Esophagus muscularis mucosa (tissue), 4 donors: ENCODE results near the gene TPP2. TPM values are rescaled to one million over a fixed set of nuclear protein-coding genes. Genes with fewer than 3 reads are reported as not detected.

ENCODE experiments used
- DNase-seq: peaks from one replicate; pipeline ENCODE4 v3.0.0-alpha.2; 2017; ENCODE audit errors: extremely low spot score
- H3K27ac ChIP-seq, 4 donors: fragments of 200-600 bp; sonication (generic); replicated peaks in 1 of 4; 1 replicate in 3 of 4; 2 replicates in 1 of 4; pipeline ENCODE4 v1.5.1; 2016 to 2019; ENCODE audit warnings: mild to moderate bottlenecking in 1 of 4
- H3K27me3 ChIP-seq, 4 donors: fragments of 200-600 bp; sonication (generic); one replicate each; pipeline versions ENCODE4 v1.5.1 to v1.6.0; 2016 to 2019
- H3K36me3 ChIP-seq, 4 donors: fragments of 200-600 bp; sonication (generic); one replicate each; pipeline ENCODE4 v1.5.1; 2016 to 2019
- H3K4me1 ChIP-seq, 4 donors: fragments of 200-600 bp; sonication (generic); one replicate each; pipeline ENCODE4 v1.5.1; 2016 to 2019
- H3K4me3 ChIP-seq, 4 donors: fragments of 200-600 bp; sonication (generic); 1 replicate in 2 of 4; 2 replicates in 2 of 4; pipeline ENCODE4 v1.5.1; 2016 to 2019; ENCODE audit warnings: mild to moderate bottlenecking in 4 of 4, moderate library complexity in 1 of 4
- H3K9me3 ChIP-seq, 4 donors: fragments of 200-600 bp; sonication (generic); 1 replicate in 3 of 4; 2 replicates in 1 of 4; pipeline ENCODE4 v1.5.1; 2016 to 2019
- EP300 ChIP-seq: sonication (generic); formaldehyde crosslinking; IDR thresholded peaks from one replicate; pipeline ENCODE4 v1.6.1; 2017; ENCODE audit warnings: antibody characterized with exemption
- POLR2A ChIP-seq: fragments of 450-650 bp; IDR thresholded peaks from one replicate; pipeline ENCODE4 v1.6.1; 2017; ENCODE audit warnings: antibody characterized with exemption, moderate library complexity, mild to moderate bottlenecking, low read depth
- POLR2AphosphoS5 ChIP-seq, 2 donors: sonication (generic); formaldehyde crosslinking; IDR thresholded peaks; one replicate each; pipeline ENCODE4 v1.6.1; 2017; ENCODE audit warnings: antibody characterized with exemption in 2 of 2
- WGBS: methylation state at CpG from one replicate; pipeline ENCODE4 v1.1.5; 2018; 5-methylcytosine and 5-hydroxymethylcytosine counted together
- intact Hi-C: fragments of 100-400 bp; cut with DNase I; formaldehyde crosslinking; loops from one replicate; pipeline ENCODE4 v1.15.1; 2023
- total RNA-seq, 4 donors: library from RNA; depleted of rRNA; stranded (reverse); fragments of >200 nt; gene quantifications; one replicate each; pipeline versions ENCODE4 v1.1.0 to v1.2.1, GENCODE V29; 2016
- TF ChIP-seq, protein P1 (sequence below), 3 experiments: fragments of 200-600 bp in 2 of 3; fragments of 450-650 bp in 1 of 3; sonication (generic) in 2 of 3; IDR thresholded peaks; one replicate each; pipeline ENCODE4 v1.5.1; 2017 to 2019; ENCODE audit warnings: antibody characterized with exemption in 3 of 3, mild to moderate bottlenecking in 2 of 3, moderate library complexity in 1 of 3

The TPP2 gene
- total RNA-seq, 4 donors from 2014 or later, result 30.3 to 38.4 (median 32.1) TPM

DNA sequence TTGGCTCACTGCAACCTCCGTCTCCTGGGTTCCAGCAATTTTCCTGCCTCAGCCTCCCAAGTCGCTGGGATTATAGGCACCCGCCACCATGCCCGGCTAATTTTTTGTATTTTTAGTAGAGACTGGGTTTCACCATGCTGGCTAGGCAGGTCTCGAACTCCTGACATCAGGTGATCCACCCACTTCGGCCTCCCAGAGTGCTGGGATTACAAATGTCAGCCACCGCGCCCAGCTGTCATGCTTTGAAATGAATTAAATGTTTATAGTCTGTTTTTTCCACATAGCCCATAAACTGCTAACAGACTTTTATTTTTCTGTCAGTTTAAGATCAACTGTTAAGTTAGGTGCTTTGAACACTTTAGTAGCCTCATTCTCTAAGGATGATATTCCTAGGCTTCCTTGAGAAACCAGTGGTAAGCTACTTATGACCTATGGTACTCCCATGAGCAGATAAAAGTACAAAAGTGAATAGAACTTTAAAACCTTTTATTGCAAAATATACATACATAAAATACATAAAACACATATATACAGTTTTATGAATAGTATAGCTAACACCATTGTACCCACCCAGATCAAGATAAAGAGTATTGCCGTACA lies 13.6 kb downstream of the TPP2 start:
- 95% methylated on average over 9 of the region's 9 CpGs for WGBS
- intact Hi-C loops, result no loop called here
- peaks cover 7 to 62% (median 34%) of the 10 kb centered on the region in 4 donors for H3K36me3 ChIP-seq

DNA sequence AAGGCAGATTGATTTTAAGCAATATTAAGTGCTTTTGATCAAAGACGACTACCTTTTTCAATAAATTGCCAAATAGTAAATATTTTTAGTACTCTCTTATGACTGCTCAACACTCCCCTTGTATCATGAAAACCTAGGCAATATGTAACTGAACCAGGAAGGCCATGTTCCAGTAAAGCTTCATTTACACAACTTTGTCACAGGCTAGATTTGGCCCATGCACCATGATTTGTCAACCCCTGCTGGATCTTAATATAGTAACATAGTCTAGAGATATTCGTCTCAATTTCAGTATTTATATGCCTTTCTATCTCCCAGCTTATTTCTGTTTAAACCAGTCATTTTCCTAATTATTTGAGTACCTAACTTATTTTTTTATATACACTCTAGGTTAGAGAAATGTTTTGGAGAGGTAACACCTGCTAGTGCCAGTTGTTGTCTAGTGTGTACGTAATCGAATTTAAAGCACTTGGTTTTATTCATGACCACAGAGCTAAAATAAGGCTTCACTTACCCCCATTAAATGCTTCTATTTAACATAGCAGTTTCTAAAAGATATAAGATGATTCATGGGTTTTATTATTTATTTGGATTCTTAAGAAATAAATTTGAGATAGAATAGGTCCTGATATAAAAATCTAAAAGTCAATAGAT lies 21.0 kb downstream of the TPP2 start:
- H3K27me3 ChIP-seq, result no peaks in the 10 kb centered on the region
- intact Hi-C loops, result no loop called here
- H3K36me3 ChIP-seq, result peaks cover 29 to 82% (median 62%) of the 10 kb centered on the region in 4 donors
- no peak for DNase-seq
- H3K27ac ChIP-seq, result no peak overlapping the region
- H3K4me3 ChIP-seq, result no peak overlapping the region
- 92% methylated on average over 4 of the region's 4 CpGs for WGBS
- no peaks in the 10 kb centered on the region for H3K9me3 ChIP-seq
- TF ChIP-seq POLR2A, result no peak
- TF ChIP-seq, protein P1, sequence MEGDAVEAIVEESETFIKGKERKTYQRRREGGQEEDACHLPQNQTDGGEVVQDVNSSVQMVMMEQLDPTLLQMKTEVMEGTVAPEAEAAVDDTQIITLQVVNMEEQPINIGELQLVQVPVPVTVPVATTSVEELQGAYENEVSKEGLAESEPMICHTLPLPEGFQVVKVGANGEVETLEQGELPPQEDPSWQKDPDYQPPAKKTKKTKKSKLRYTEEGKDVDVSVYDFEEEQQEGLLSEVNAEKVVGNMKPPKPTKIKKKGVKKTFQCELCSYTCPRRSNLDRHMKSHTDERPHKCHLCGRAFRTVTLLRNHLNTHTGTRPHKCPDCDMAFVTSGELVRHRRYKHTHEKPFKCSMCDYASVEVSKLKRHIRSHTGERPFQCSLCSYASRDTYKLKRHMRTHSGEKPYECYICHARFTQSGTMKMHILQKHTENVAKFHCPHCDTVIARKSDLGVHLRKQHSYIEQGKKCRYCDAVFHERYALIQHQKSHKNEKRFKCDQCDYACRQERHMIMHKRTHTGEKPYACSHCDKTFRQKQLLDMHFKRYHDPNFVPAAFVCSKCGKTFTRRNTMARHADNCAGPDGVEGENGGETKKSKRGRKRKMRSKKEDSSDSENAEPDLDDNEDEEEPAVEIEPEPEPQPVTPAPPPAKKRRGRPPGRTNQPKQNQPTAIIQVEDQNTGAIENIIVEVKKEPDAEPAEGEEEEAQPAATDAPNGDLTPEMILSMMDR (IDR thresholded peaks at IDR 0.05), result no peak
- no peak for TF ChIP-seq POLR2AphosphoS5 (IDR thresholded peaks at IDR 0.05)
- no peak for TF ChIP-seq EP300
- no peaks in the 10 kb centered on the region for H3K4me1 ChIP-seq

More for the DNA sequence above, 13.6 kb downstream of the TPP2 start:
- Histone ChIP-seq H3K4me1 (peaks cover 0 to 4% (median 0%) of the 10 kb centered on the region in 4 donors), H3K9me3 (no peaks in the 10 kb centered on the region), H3K27ac (no peak overlapping the region), H3K27me3 (no peaks in the 10 kb centered on the region), H3K4me3 (no peak overlapping the region)
- TF ChIP-seq POLR2A, result no peak
- TF ChIP-seq POLR2AphosphoS5 (IDR thresholded peaks at IDR 0.05), result no peak
- TF ChIP-seq EP300, result no peak
- TF ChIP-seq, protein P1 (IDR thresholded peaks at IDR 0.05), result no peak
- no peak for DNase-seq

DNA sequence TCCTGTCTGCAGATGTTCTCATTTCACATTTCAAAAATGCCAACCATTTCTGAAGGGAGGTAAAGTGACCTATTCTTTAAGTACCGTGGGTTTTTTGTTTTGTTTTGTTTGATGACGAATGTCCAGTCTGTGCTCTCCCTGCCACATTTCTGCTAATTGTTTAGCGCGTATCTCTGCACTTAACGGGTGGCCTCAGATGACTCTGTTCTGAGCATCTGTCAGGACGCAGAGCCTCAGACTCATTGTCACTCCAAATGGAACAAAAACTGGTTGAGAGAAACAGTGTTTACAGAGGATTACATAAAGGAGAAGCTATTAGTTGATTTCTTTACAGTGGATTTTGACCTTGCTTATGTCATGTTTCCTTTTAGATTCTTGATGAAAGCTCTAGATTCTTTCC lies 23.7 kb downstream of the TPP2 start:
- Histone ChIP-seq H3K9me3 (no peaks in the 10 kb centered on the region), H3K4me1 (no peaks in the 10 kb centered on the region), H3K4me3 (no peak overlapping the region), H3K27me3 (no peaks in the 10 kb centered on the region), H3K27ac (no peak overlapping the region), H3K36me3 (peaks cover 36 to 95% (median 72%) of the 10 kb centered on the region in 4 donors)
- intact Hi-C loops, result no loop called here
- TF ChIP-seq POLR2AphosphoS5 (IDR thresholded peaks at IDR 0.05) (no peak), EP300 (no peak), POLR2A (no peak)
- TF ChIP-seq, protein P1 (IDR thresholded peaks at IDR 0.05), result no peak
- 86% methylated on average over 6 of the region's 6 CpGs for WGBS
- DNase-seq, result no peak

DNA sequence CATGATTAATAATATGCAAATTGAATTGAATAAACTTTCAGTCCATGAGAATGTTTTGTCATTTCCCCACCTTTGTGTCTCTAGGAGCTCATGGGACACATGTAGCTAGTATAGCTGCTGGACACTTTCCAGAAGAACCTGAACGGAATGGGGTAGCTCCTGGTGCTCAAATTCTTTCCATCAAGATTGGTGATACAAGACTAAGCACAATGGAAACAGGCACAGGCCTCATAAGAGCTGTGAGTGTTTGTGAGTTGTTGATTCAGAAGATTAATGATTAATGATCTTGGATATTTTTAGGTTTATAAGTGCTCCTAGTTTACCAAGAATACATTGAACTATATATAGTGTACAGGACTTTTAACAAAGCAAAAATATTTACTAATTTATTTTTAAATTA lies 30.1 kb downstream of the TPP2 start:
- Histone ChIP-seq H3K36me3 (peaks cover 36 to 95% (median 72%) of the 10 kb centered on the region in 4 donors), H3K4me3 (no peak overlapping the region), H3K9me3 (no peaks in the 10 kb centered on the region), H3K27me3 (no peaks in the 10 kb centered on the region), H3K4me1 (no peaks in the 10 kb centered on the region), H3K27ac (no peak overlapping the region)
- no peak for TF ChIP-seq EP300
- no peak for TF ChIP-seq POLR2AphosphoS5 (IDR thresholded peaks at IDR 0.05)
- TF ChIP-seq, protein P1 (IDR thresholded peaks at IDR 0.05), result no peak
- no peak for TF ChIP-seq POLR2A
- DNase-seq, result no peak
- WGBS, result 25% methylated on average over 1 of the region's 1 CpG
- intact Hi-C loops, result no loop called here
